HG03103 (cell line): ENCODE measurements around the gene UCKL1.
"Not testable (repeated sequence)": the region's sequence is repeated elsewhere in the genome, so short reads cannot be mapped to it uniquely, and the experiment has no call there.

Source experiments
- ATAC-seq: cut with Tn5 transposase; IDR thresholded peaks from one replicate; pipeline ENCODE4 v1.9.1; 2021; ENCODE audit warnings: low read depth; ENCODE audit not compliant: unreplicated experiment

UCKL1 gene

GRCh38 chr20:63929071-63929470, 27.1 kb downstream of the UCKL1 start:
- ATAC-seq = no peak

- ATAC-seq = no peak
Measured at GRCh38 chr20:63926298-63926697, 29.9 kb downstream of the UCKL1 start.

- no peak for ATAC-seq
Measured at GRCh38 chr20:63924241-63924640, 32.0 kb downstream of the UCKL1 start.

GRCh38 chr20:63923651-63924050, 32.6 kb downstream of the UCKL1 start:
- no peak for ATAC-seq

GRCh38 chr20:63920226-63920625, 36.0 kb downstream of the UCKL1 start:
- ATAC-seq = no peak

- ATAC-seq = no peak
Measured at GRCh38 chr20:63919130-63919529, 37.1 kb downstream of the UCKL1 start.

GRCh38 chr20:63917811-63918210, 38.4 kb downstream of the UCKL1 start:
- no peak for ATAC-seq

GRCh38 chr20:63916371-63916939, 39.8 kb downstream of the UCKL1 start:
- not testable (repeated sequence) for ATAC-seq

GRCh38 chr20:63915471-63915870, 40.7 kb downstream of the UCKL1 start:
- no peak for ATAC-seq

- ATAC-seq = no peak
Measured at GRCh38 chr20:63913768-63914167, 42.4 kb downstream of the UCKL1 start.

GRCh38 chr20:63911176-63911575, 45.0 kb downstream of the UCKL1 start:
- ATAC-seq = no peak

- no peak for ATAC-seq
Measured at GRCh38 chr20:63908008-63908682, 48.1 kb downstream of the UCKL1 start.

GRCh38 chr20:63903796-63904561, 52.2 kb downstream of the UCKL1 start:
- no peak for ATAC-seq

- ATAC-seq = no peak
Measured at GRCh38 chr20:63900413-63900812, 55.8 kb downstream of the UCKL1 start.

GRCh38 chr20:63898882-63899558, 57.2 kb downstream of the UCKL1 start:
- no peak for ATAC-seq

- no peak for ATAC-seq
Measured at GRCh38 chr20:63897978-63898561, 58.1 kb downstream of the UCKL1 start.

- peak; percentile 38 for ATAC-seq
Measured at GRCh38 chr20:63896264-63897105, 59.7 kb downstream of the UCKL1 start.

- no peak for ATAC-seq
Measured at GRCh38 chr20:63895952-63896263, 60.3 kb downstream of the UCKL1 start.

GRCh38 chr20:63895202-63895951, 60.8 kb downstream of the UCKL1 start:
- ATAC-seq = peak; percentile 2
